Thyroid gland (tissue), 4 donors: ENCODE data around the gene DLL4. TPM values are rescaled to one million over a fixed set of nuclear protein-coding genes. Genes with fewer than 3 reads are reported as not detected.

ENCODE experiments used
- DNase-seq, 2 donors: peaks; one replicate each; pipeline ENCODE4 v3.0.0-alpha.2; 2019
- H3K27ac ChIP-seq, 3 donors: fragments of 200-600 bp; sonication (generic); 1 replicate in 2 of 3; 2 replicates in 1 of 3; pipeline ENCODE4 v1.5.1; 2016 to 2019; ENCODE audit warnings: mild to moderate bottlenecking in 1 of 3, moderate library complexity in 1 of 3
- H3K27me3 ChIP-seq: fragments of 200-600 bp; sonication (generic); one replicate; pipeline ENCODE4 v1.5.1; 2019
- H3K36me3 ChIP-seq, 2 donors: fragments of 200-600 bp; sonication (generic); one replicate each; pipeline ENCODE4 v1.5.1; 2016 to 2019
- H3K4me1 ChIP-seq, 2 donors: fragments of 200-600 bp; sonication (generic); one replicate each; pipeline ENCODE4 v1.5.1; 2017 to 2019
- H3K4me3 ChIP-seq, 3 donors: fragments of 200-600 bp; sonication (generic); replicated peaks in 1 of 3; 1 replicate in 2 of 3; 2 replicates in 1 of 3; pipeline ENCODE4 v1.5.1; 2016; ENCODE audit warnings: mild to moderate bottlenecking in 1 of 3
- H3K9me3 ChIP-seq: fragments of 200-600 bp; sonication (generic); one replicate; pipeline ENCODE4 v1.5.1; 2017
- CTCF ChIP-seq, 6 experiments: fragments of 200-600 bp in 3 of 6; fragments of 450-650 bp in 3 of 6; sonication (generic) in 3 of 6; IDR thresholded peaks; one replicate each; pipeline ENCODE4 v1.5.1; 2016 to 2019; ENCODE audit warnings: antibody characterized with exemption in 6 of 6, mild to moderate bottlenecking in 2 of 6, inconsistent platforms in 1 of 6, moderate library complexity in 1 of 6
- POLR2A ChIP-seq, 2 donors: fragments of 450-650 bp; IDR thresholded peaks; one replicate each; pipeline ENCODE4 v1.6.1; 2017; ENCODE audit warnings: antibody characterized with exemption in 2 of 2, mild to moderate bottlenecking in 2 of 2, moderate library complexity in 1 of 2
- WGBS, 2 donors: methylation state at CpG; one replicate each; pipeline ENCODE4 v1.1.5; 2017; 5-methylcytosine and 5-hydroxymethylcytosine counted together
- intact Hi-C: fragments of 100-400 bp; cut with DNase I; formaldehyde crosslinking; loops from one replicate; pipeline ENCODE4 v1.15.1; 2023
- total RNA-seq, 4 donors: library from RNA; depleted of rRNA; stranded (reverse); fragments of >200 nt; gene quantifications; one replicate each; pipeline ENCODE4 v1.2.3, GENCODE V29; 2016

DLL4 gene
- total RNA-seq: 10 to 100 TPM in 3 of 4 donors, 1 to 10 TPM in 1; 6.8 to 27.1 (median 10.8) TPM

GRCh38 chr15:40928821-40929659 lies at the start of gene DLL4:
Gene DLL4, plus strand, starts transcription at chr15:40929340. Its CDS starts 329 bp downstream, at chr15:40929669.
- Histone ChIP-seq H3K4me3 (peak within 1 kb of the TSS in 2 of 3 donors; percentile 4 to 45), H3K36me3 (no peaks in the 10 kb centered on the region), H3K9me3 (no peaks in the 10 kb centered on the region), H3K27me3 (peaks cover 7% of the 10 kb centered on the region), H3K27ac (peak within 1 kb of the TSS in 2 of 3 donors; percentile 29 to 56), H3K4me1 (peaks cover 51 to 58% of the 10 kb centered on the region in 2 donors)
- peak; percentile 52 to 61 for DNase-seq
- 0 to 1% methylated on average over 5 to 22 of the region's 71 CpGs for WGBS, 2 donors
- TF ChIP-seq POLR2A (IDR thresholded peaks at IDR 0.05) (peak in 1 of 2 donors; percentile 70), CTCF (IDR thresholded peaks at IDR 0.05) (no peak)
- intact Hi-C loops: no loop called here

DNA sequence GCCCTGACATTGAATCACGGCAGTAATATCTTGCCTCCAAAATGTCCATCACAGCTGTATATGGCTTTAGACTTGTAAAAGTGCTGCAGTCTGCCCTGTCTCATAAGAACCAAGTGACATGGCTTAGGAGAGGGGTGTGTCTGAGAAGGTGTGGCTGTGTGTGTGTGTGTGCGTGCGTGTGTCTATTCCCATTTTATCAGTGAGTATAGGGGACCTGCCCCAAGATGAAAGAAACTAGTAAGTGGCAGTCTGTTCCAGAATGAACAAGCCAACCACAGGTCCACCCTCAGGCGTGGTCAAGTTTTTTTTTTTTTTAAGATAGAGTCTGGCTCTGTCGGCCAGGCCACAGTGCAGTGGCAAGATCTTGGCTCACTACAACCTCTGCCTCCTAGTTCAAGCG lies 49.5 kb upstream of the DLL4 start:
- Histone ChIP-seq H3K4me3 (no peak overlapping the region), H3K36me3 (no peaks in the 10 kb centered on the region), H3K4me1 (no peaks in the 10 kb centered on the region), H3K27ac (no peak overlapping the region), H3K9me3 (no peaks in the 10 kb centered on the region), H3K27me3 (no peaks in the 10 kb centered on the region)
- WGBS, 2 donors: 85 to 87% methylated on average over 6 of the region's 6 CpGs
- TF ChIP-seq CTCF (IDR thresholded peaks at IDR 0.05) (no peak), POLR2A (IDR thresholded peaks at IDR 0.05) (no peak)
- DNase-seq: no peak
- intact Hi-C loops: no loop called here

DNA sequence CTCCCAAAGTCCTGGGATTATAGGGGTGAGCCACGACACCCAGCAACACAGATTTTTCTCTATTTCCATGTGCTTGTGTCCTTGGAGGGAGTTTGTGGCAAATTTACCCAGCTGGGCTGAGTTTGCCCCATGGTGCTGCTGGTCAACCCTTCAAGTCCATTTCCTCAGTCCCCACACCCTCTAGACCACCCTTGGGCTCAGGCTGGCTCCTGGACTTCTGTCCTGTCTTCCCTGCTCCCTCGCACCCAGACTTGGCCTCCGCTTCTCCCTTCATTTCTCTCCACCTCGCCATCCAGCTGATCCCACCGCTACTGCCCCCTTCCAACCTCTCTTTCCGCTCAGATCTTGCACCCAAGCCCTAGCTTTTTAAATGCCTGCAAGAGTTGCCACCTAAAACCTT lies 47.8 kb upstream of the DLL4 start:
- intact Hi-C loops: no loop called here
- TF ChIP-seq CTCF (IDR thresholded peaks at IDR 0.05): no peak
- no peak for TF ChIP-seq POLR2A (IDR thresholded peaks at IDR 0.05)
- no peak overlapping the region for H3K27ac ChIP-seq

DNA sequence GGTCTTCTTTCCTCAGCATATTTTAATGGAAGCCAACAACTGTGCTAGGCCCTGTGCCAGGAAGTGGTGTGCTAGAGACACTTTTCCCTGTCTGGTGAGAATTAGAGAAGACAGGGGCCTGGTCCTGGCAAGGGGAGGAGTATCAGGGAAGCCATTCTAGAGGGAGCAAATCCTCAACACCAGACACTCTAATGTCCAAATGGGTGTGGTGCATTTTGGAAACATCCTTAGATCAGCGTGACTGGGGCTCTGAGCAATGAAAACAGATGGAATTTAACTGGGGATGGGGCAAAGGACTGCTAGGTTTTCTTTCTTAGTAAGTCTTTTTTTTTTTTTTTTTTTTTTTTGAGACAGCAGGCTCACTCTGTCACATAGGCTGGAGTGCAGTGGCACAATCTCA lies 42.6 kb upstream of the DLL4 start:
- no peaks in the 10 kb centered on the region for H3K4me1 ChIP-seq
- H3K27me3 ChIP-seq: no peaks in the 10 kb centered on the region
- H3K36me3 ChIP-seq: no peaks in the 10 kb centered on the region
- no peak overlapping the region for H3K27ac ChIP-seq
- DNase-seq: no peak
- intact Hi-C loops: no loop called here
- 74 to 75% methylated on average over 1 of the region's 1 CpG for WGBS, 2 donors
- no peak for TF ChIP-seq POLR2A (IDR thresholded peaks at IDR 0.05)
- no peak for TF ChIP-seq CTCF (IDR thresholded peaks at IDR 0.05)
- no peak overlapping the region for H3K4me3 ChIP-seq
- H3K9me3 ChIP-seq: no peaks in the 10 kb centered on the region

More for the DNA sequence above, 47.8 kb upstream of the DLL4 start:
- 95% methylated on average over 6 of the region's 6 CpGs for whole genome bisulfite sequencing, 2 donors
- H3K4me3 ChIP-seq: no peak overlapping the region
- DNase-seq: no peak
- H3K36me3 ChIP-seq: no peaks in the 10 kb centered on the region
- H3K27me3 ChIP-seq: no peaks in the 10 kb centered on the region
- no peaks in the 10 kb centered on the region for H3K4me1 ChIP-seq
- no peaks in the 10 kb centered on the region for H3K9me3 ChIP-seq

GRCh38 chr15:40889112-40889511 lies 40.0 kb upstream of the DLL4 start:
- no peak for TF ChIP-seq CTCF (IDR thresholded peaks at IDR 0.05)
- no peak for TF ChIP-seq POLR2A (IDR thresholded peaks at IDR 0.05)
- no peak for DNase-seq
- Histone ChIP-seq H3K4me1 (peaks cover 0 to 7% of the 10 kb centered on the region in 2 donors), H3K36me3 (no peaks in the 10 kb centered on the region), H3K27me3 (no peaks in the 10 kb centered on the region), H3K27ac (no peak overlapping the region), H3K9me3 (no peaks in the 10 kb centered on the region), H3K4me3 (no peak overlapping the region)
- intact Hi-C loops: no loop called here
